Gastroesophageal sphincter (tissue), 3 donors: ENCODE data around the gene PIP5K1B.

Experiments used
- EP300 ChIP-seq: sonication (generic); formaldehyde crosslinking; IDR thresholded peaks from one replicate; pipeline ENCODE4 v1.6.1; 2017; ENCODE audit warnings: antibody characterized with exemption, mild to moderate bottlenecking
- POLR2A ChIP-seq, 2 donors: fragments of 450-650 bp; IDR thresholded peaks; one replicate each; pipeline ENCODE4 v1.6.1; 2017; ENCODE audit warnings: antibody characterized with exemption in 2 of 2, mild to moderate bottlenecking in 2 of 2, moderate library complexity in 1 of 2
- TF ChIP-seq, protein P1 (sequence below), 4 experiments: fragments of 200-600 bp in 2 of 4; fragments of 450-650 bp in 2 of 4; sonication (generic) in 1 of 4; IDR thresholded peaks; one replicate each; pipeline ENCODE4 v1.5.1; 2017 to 2019; ENCODE audit warnings: antibody characterized with exemption in 4 of 4, mild to moderate bottlenecking in 2 of 4, moderate library complexity in 2 of 4

DNA sequence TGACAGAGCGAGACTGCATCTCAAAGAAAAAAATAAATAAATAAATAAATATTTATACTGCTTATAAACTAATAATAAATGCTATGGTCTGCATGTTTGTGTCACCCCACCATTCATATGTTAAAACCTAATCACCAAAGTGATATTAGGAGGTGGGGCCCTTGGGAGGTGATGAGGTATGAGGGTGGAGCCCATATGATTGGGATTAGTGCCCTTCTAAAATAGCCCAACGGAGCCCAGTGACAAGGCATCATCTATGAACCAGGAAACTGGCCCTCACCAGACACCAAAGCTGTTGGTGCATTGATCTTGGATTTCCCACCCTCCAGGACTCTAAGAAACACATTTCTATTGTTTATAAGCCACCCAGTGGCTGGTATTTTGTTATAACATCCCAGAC is 335.6 kb downstream of the PIP5K1B start:
- no peak for TF ChIP-seq POLR2A (IDR thresholded peaks at IDR 0.05)
- TF ChIP-seq, protein P1, sequence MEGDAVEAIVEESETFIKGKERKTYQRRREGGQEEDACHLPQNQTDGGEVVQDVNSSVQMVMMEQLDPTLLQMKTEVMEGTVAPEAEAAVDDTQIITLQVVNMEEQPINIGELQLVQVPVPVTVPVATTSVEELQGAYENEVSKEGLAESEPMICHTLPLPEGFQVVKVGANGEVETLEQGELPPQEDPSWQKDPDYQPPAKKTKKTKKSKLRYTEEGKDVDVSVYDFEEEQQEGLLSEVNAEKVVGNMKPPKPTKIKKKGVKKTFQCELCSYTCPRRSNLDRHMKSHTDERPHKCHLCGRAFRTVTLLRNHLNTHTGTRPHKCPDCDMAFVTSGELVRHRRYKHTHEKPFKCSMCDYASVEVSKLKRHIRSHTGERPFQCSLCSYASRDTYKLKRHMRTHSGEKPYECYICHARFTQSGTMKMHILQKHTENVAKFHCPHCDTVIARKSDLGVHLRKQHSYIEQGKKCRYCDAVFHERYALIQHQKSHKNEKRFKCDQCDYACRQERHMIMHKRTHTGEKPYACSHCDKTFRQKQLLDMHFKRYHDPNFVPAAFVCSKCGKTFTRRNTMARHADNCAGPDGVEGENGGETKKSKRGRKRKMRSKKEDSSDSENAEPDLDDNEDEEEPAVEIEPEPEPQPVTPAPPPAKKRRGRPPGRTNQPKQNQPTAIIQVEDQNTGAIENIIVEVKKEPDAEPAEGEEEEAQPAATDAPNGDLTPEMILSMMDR (IDR thresholded peaks at IDR 0.05) = no peak
- no peak for TF ChIP-seq EP300
